GM19463 (cell line): ENCODE measurements around the gene KCNT1.

ENCODE experiments used
- ATAC-seq: cut with Tn5 transposase; IDR thresholded peaks from one replicate; pipeline ENCODE4 v1.9.1; 2021; ENCODE audit warnings: mild to moderate bottlenecking, moderate library complexity; ENCODE audit not compliant: unreplicated experiment

Gene KCNT1

GRCh38 chr9:135697226-135697625 is 4.8 kb upstream of the KCNT1 start:
- ATAC-seq, result no peak

DNA sequence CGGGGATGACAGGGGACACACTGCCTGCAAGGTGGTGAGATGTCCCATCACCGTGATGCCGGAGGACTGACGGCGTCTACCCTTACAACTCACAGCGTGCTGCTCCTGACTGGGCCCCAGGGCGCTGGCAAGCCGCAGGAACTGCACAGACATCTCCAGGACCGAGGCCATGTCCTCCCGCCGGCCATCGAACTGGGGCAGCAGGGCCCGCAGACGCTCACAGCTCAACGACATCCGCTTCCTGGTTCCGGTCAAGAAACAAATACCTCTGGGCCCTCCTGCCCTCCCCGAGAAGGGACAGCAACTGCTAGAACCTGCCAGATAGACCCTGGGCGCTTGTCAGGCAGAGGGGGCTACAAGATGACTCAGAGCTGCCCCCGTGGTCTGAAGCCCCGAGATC is 3.7 kb upstream of the KCNT1 start:
- ATAC-seq, result no peak

GRCh38 chr9:135698767-135699166 is 3.2 kb upstream of the KCNT1 start:
- ATAC-seq, result no peak

DNA sequence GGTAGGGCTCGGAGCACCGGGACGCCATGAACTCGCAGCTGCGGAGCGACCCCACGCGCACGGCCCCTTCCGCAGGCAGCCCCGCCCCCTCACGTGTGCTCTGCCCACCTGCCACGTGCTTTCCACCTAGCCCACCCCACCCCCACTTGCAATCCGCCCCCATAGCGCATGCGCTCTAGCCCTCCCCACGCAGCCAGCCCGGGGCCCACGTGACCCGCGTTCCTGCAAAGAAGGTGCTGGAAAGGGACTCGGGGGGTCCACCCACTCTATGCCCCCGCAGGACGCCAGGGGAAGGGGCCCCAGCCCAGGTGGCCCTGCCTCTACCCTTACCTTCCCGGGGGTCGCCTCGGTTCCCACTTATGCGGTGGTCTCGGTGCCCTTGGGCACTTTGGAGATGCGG is 2.5 kb upstream of the KCNT1 start, which contains the start of gene SOHLH1:
Gene SOHLH1 (minus strand): TSS at position 42 of the 400 bp plus-strand sequence. CDS start 14 bp downstream, at position 28.
- ATAC-seq, result no peak

DNA sequence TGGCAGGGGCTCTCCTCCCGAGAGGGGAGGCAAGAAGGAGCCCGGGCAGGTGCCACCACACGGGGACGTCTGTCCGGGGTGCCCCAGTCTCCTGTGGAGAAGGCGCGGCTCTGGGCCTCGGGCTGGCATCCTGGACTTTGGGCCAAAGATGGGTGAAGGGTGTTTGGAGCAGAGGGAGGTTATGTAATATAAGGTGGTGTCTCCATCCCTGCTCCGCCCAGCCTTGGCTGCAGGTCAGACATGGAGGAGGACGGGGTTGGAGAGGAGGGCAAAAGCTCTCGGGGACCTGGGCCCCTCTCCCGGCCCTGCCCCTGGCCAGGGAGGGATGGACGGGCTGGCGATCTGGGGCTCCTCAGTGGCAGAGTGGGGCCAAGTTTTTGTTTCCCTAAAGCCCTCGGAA is 1.5 kb upstream of the KCNT1 start:
- no peak for ATAC-seq

DNA sequence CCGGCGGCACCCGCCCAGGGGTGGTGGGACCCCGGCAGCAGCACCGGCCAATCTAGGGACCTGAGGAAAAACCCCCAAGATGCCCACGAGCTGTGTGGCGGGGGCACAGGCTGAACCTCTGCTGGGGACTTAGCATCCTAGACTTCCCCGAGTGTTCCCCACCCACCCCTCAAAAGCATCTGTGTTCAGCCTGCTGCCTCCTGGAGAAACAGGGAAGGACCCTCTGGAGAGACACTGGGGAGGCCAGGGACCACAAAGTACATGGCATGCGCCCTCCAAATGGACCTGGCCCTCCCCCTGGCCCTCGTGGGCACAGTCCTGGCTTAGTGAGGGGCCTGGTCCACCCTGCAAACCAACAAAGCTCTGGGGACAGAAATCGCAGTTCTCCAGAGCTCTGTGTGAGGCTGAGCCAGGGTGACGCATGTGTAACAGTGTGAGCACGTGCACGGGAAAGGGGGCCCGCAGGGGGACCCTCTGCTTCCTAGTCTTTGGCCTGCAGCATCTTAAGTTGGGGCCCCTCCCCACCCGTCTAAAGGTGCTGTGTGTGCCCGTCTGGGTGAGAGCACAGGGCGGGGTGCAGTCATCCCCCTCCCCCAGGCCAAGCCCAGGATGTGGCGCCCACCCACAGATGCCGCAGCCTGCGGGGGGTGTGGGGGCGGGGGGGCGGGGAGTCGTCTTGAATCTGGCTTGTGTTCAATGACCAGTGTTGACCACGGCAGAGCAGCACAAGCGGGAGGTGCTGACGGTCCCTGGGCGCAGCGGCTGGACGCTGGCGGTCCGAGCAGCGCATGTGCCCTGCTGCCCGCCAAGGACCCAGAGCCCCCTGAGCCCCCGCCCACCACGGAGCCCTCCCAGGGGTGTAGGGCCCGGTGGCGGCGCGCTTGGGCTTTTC is 672 bp upstream of the KCNT1 start:
- no peak for ATAC-seq

DNA sequence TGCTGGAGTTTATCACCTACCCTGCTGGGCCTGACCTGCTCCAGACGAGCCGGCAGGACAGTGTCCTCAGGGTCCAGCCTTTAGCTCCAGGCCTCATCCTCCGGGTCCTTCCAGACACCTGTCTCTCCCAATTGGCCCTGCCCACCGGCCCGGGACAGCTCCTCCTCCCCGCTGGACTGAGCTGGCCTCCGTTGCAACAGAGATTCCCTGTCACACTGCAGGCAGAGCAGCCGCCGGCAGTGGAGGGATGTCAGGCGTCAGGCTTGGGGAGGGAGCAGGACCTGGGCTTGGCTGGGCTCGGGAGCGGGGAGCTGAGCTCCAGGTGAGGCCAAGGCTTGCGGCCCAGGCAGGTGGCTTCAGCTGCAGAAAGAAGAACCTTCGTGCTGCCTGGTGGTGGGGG is 1.7 kb downstream of the KCNT1 start:
- no peak for ATAC-seq

GRCh38 chr9:135704483-135704882 is 2.5 kb downstream of the KCNT1 start:
- no peak for ATAC-seq

DNA sequence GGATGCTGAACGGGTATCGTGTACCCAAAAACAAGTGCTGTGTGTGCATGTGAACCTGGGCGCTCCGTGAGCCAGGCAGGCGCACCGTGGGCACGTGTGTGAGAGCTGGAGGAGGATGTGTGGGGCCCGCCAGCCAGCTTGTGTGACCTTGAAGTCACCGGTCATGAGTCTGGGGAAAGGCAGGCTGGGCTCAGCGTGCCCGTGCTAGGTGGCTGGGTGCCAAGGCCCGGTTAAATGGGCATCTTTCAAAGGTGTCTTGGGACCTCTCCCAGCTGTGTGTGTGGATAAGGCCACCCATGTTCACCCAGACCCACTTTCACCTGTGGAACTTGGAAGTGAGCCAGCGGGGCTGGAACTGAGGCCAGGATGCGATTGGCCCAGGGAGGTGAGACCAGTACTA is 3.4 kb downstream of the KCNT1 start:
- no peak for ATAC-seq

GRCh38 chr9:135706288-135706687 is 4.3 kb downstream of the KCNT1 start:
- no peak for ATAC-seq

DNA sequence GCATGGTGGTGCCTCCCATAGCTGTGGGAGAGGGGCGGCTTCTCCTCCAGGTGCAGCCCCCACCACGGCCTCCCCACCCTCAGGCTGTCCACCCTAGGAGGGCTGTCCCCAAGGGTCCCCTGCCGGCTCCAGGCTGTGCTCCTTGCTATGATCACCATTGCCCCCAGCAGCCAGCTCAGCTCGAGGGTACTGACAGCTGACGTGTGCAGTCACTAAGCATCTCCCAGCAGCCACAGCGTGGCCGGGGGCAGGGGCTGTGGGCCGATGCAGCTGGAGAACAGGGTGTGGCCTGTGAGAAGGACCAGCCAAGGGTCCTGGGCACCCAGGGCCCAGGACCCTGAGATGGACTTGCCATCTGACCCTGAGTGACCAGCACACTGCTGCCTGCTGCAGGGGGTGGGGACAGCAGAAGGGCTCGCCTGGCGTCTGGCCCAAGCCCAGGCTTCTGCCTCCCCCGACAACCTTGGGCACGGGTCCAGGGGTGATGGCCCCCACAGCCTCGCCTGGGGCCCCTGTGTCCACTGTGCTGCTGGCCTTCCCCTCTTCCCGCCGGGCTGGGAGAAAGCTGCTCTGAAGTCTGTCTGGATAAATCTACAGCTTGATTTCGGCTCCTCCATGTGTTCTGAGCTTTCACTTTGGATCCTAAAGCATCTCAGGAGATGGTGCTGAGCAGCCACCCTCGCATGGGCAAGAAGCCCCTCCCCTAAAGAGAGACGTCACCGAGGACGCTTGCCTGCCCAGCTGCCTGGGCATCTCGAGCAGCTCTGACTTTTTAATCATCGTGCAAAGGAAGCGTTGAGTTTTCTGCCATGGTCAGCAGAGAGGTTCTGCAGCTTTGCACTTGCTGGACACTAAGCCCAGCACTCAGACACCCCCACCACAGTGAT is 5.5 kb downstream of the KCNT1 start:
- no peak for ATAC-seq

DNA sequence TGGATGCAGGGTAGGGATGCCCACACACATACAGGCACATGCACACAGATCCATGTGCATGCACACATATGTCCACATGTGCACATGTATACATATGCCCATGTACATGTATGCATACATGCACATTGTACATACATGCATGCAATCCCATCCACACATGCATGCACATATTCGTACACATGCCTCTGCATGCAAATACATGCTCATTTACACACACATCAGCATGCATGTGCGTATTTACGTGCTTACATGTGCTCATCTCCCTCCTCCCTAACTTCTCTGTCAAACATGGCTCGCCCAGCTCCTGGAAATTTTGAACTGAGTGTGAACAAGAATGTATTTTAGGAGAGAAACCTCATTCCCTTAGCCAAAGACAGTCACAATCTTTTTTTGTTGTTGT is 6.2 kb downstream of the KCNT1 start:
- no peak for ATAC-seq

DNA sequence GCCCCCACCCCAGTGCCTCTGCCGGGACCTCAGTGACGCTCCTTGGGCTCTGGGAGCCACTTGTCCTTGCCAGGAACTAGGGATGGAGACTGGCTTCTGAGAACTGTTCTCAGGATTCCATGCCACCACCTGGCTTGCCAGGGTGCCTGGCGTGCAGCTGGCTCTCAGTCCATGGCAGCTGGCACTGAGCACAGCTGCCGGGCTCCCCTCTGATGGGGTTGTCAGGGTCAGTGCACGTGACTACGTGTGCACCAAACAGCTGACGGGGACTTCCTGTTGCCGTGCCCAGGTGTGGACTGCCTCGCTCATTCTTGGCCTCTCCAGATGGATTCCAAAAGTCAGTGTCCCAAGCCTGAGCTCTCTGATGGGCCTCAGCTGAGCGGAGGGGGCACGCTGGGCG is 9.4 kb downstream of the KCNT1 start:
- ATAC-seq, result no peak

DNA sequence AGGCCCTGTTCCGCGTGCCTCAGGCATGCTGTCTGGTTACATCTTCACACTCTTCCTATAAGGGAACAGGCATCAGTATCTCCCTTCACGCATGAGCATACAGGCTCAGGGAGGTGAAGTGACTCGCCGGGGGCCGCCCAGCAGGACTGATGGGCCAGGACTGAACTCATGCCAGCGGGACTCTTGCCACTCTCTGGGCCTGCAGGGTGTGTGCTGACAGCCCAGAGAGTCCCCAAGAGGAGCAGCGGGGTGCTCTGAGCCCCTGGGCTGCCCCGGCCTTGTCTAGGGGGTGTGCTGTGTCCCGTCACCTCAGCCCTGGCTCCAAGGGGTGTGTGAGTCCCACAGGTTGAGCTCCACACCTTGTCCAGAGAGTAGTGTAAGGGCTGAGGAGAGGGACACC is 9.9 kb downstream of the KCNT1 start:
- no peak for ATAC-seq

- ATAC-seq, result no peak
Measured at GRCh38 chr9:135712613-135713295, 10.8 kb downstream of the KCNT1 start.

DNA sequence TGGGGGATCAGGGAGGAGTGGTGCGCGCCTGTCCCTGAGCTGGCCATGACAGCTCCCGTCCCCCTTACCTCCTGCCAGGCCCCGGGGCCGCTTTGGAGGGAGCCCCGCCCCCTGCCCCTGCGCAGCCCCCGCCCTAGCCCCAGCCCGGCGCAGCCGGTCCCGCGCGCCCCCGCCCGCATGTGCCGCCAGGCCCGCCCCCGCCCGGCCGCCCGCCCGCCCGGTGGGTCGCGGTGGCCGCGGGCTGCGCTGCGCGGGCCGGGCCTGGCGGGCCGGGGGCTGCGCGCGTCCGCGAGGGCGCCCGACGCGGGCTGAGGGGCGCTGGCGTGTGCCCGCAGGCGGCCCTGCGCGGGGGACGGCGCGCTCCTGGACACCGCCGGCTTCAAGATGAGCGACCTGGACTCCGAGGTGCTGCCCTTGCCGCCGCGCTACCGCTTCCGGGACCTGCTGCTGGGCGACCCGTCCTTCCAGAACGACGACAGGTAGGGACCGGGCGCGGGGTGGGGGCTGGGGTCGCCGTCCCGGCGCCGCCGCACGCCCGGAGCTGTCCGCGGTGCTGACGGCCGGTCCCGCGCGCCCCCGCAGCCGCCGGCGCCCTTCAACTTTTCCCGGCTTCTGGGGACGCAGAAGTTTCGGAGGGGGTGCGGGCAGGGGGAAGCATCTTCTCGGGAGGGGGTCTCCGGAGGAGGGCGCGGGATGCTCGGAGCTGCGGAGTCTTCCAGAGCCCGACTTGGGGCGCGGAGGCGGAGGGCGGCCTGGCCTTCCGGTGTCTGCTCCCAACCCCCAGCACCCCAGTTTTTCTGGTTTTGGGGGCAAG is 12.5 kb downstream of the KCNT1 start:
- ATAC-seq, result no peak

GRCh38 chr9:135715056-135715595 is 13.1 kb downstream of the KCNT1 start:
- ATAC-seq, result no peak

DNA sequence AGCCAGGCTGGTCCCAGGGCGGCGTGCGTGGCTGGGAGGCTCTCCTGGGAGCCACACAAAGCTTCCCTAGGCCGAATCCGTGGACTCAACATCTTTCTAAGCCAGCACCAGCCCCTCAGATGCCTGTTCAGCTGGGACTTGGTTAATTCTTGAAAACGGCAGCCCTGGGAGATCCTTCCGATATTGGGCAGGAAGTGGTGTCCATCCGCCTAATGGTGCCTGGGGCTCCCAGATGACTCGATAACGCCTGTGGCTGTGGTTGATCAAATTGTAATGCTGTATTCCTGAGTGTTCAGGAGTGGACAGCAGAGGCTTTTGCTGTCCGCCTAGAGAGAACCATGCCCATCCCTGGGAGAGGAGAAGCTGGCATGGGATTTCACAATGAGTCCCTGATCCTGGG is 14.1 kb downstream of the KCNT1 start:
- no peak for ATAC-seq

GRCh38 chr9:135717410-135717809 is 15.4 kb downstream of the KCNT1 start:
- no peak for ATAC-seq

GRCh38 chr9:135718616-135719015 is 16.6 kb downstream of the KCNT1 start:
- ATAC-seq, result no peak
